GM23338 (cell line): Measurements from ENCODE around the gene CRYL1. TPM values are rescaled to one million over a fixed set of nuclear protein-coding genes. Genes with fewer than 3 reads are reported as not detected.

Experiments
- ATAC-seq: fragments of 200-7000 bp; cut with Tn5 transposase; 3 replicates; pipeline ENCODE4 v1.9.1; 2020
- DNase-seq: peaks from one replicate; pipeline ENCODE4 v3.0.0-alpha.2; 2015; ENCODE audit warnings: low spot score
- H2AFZ ChIP-seq: fragments of 200-600 bp; sonication (generic); 2 replicates; pipeline ENCODE4 v1.8.0; 2016; ENCODE audit warnings: antibody characterized with exemption, mild to moderate bottlenecking, moderate library complexity
- H3F3A ChIP-seq: fragments of 200-600 bp; sonication (generic); replicated peaks from 2 replicates; pipeline ENCODE4 v1.8.0; 2017; ENCODE audit warnings: antibody characterized with exemption, mixed run types, low read depth
- H3K27ac ChIP-seq: fragments of 200-600 bp; sonication (generic); 2 replicates; pipeline ENCODE4 v1.6.1; 2016; ENCODE audit warnings: low read depth
- H3K27me3 ChIP-seq: fragments of 200-600 bp; sonication (generic); 2 replicates; pipeline ENCODE4 v1.8.0; 2016; ENCODE audit warnings: mild to moderate bottlenecking, mixed run types, moderate library complexity; ENCODE audit not compliant: insufficient read depth
- H3K36me3 ChIP-seq: fragments of 200-600 bp; sonication (generic); 2 replicates; pipeline ENCODE4 v1.8.0; 2016; ENCODE audit warnings: mild to moderate bottlenecking; ENCODE audit not compliant: insufficient read depth
- H3K4me1 ChIP-seq: fragments of 200-600 bp; sonication (generic); 2 replicates; pipeline ENCODE4 v1.8.0; 2016; ENCODE audit warnings: mild to moderate bottlenecking, moderate library complexity; ENCODE audit not compliant: insufficient read depth
- H3K4me2 ChIP-seq: fragments of 200-600 bp; sonication (generic); 2 replicates; pipeline ENCODE4 v1.7.1; 2017; ENCODE audit warnings: mixed run types
- H3K4me3 ChIP-seq: fragments of 200-600 bp; sonication (generic); 2 replicates; pipeline ENCODE4 v1.6.1; 2016; ENCODE audit warnings: mixed run types
- H3K79me2 ChIP-seq: fragments of 200-600 bp; sonication (generic); replicated peaks from 2 replicates; pipeline ENCODE4 v1.8.0; 2017; ENCODE audit warnings: mild to moderate bottlenecking; ENCODE audit not compliant: insufficient read depth
- H3K9me2 ChIP-seq: fragments of 200-600 bp; sonication (generic); 2 replicates; pipeline ENCODE4 v1.8.0; 2017; ENCODE audit not compliant: insufficient read depth
- H4K20me1 ChIP-seq: fragments of 200-600 bp; sonication (generic); replicated peaks from 2 replicates; pipeline ENCODE4 v1.8.0; 2017; ENCODE audit warnings: mild to moderate bottlenecking; ENCODE audit not compliant: insufficient read depth
- H3K27ac Mint-ChIP-seq: 2 replicates; pipeline ENCODE4 v1.8.0; 2020; ENCODE audit warnings: inconsistent platforms, mild to moderate bottlenecking, moderate library complexity, mixed read lengths
- H3K27me3 Mint-ChIP-seq: 3 replicates; pipeline ENCODE4 v1.8.0; 2022; ENCODE audit warnings: low read depth, mild to moderate bottlenecking, moderate library complexity, mixed read lengths, inconsistent platforms; ENCODE audit not compliant: insufficient read depth, poor library complexity
- H3K36me3 Mint-ChIP-seq: 3 replicates; pipeline ENCODE4 v1.8.0; 2021; ENCODE audit warnings: low read depth, mild to moderate bottlenecking, inconsistent platforms, moderate library complexity, mixed read lengths
- H3K4me1 Mint-ChIP-seq: 3 replicates; pipeline ENCODE4 v1.8.0; 2020; ENCODE audit warnings: mild to moderate bottlenecking, inconsistent platforms, mixed read lengths
- H3K4me3 Mint-ChIP-seq: 3 replicates; pipeline ENCODE4 v1.8.0; 2021; ENCODE audit warnings: moderate library complexity, mild to moderate bottlenecking, inconsistent platforms, mixed read lengths
- H3K9me3 Mint-ChIP-seq: 3 replicates; pipeline ENCODE4 v1.8.0; 2020; ENCODE audit warnings: moderate library complexity, mild to moderate bottlenecking, inconsistent platforms, mixed read lengths
- CREB1 ChIP-seq: fragments of 250-450 bp; sonication (Bioruptor Pico); IDR thresholded peaks from 2 replicates; pipeline ENCODE4 v1.5.0; 2020; ENCODE audit warnings: low read depth, mild to moderate bottlenecking, moderate library complexity
- EZH2 ChIP-seq: fragments of 200-600 bp; sonication (generic); IDR thresholded peaks from one replicate; pipeline ENCODE4 v1.8.0; 2017; ENCODE audit warnings: antibody characterized with exemption, mild to moderate bottlenecking, low read depth; ENCODE audit not compliant: unreplicated experiment
- JUNB ChIP-seq: IDR thresholded peaks from one replicate; pipeline ENCODE4 v1.6.1; 2016; ENCODE audit warnings: antibody characterized with exemption; ENCODE audit not compliant: unreplicated experiment
- NANOG ChIP-seq: IDR thresholded peaks from 2 replicates; pipeline ENCODE4 v1.6.1; 2016; ENCODE audit warnings: antibody characterized with exemption, borderline replicate concordance
- POLR2AphosphoS5 ChIP-seq: IDR thresholded peaks from 2 replicates; pipeline ENCODE4 v1.6.1; 2016; ENCODE audit warnings: antibody characterized with exemption, low read depth
- ZNF114 ChIP-seq: fragments of 250-450 bp; sonication (Bioruptor Pico); IDR thresholded peaks from 2 replicates; pipeline ENCODE4 v1.5.0; 2020; ENCODE audit warnings: mild to moderate bottlenecking, moderate library complexity
- ZNF331 ChIP-seq: fragments of 250-450 bp; sonication (Bioruptor Pico); IDR thresholded peaks from 2 replicates; pipeline ENCODE4 v1.5.0; 2020; ENCODE audit warnings: low read depth, mild to moderate bottlenecking, moderate library complexity
- ZNF462 ChIP-seq: fragments of 250-450 bp; sonication (Bioruptor Pico); IDR thresholded peaks from 2 replicates; pipeline ENCODE4 v1.5.0; 2020; ENCODE audit warnings: mild to moderate bottlenecking, moderate library complexity
- polyA plus RNA-seq: library from polyadenylated mRNA; unstranded; fragments of >200 nt; fragmentation: Nextera tagmentation; extraction: Ambion mirVana; gene quantifications from 2 replicates; pipeline ENCODE4 v1.2.1, GENCODE V29; 2016
- total RNA-seq: library from RNA; depleted of rRNA; stranded (reverse); fragments of >200 nt; shearing (Covaris generic); gene quantifications from 2 replicates; pipeline ENCODE4 v1.2.3, GENCODE V29; 2014
- TF ChIP-seq, protein P1 (sequence below): IDR thresholded peaks from one replicate; pipeline ENCODE4 v1.6.1; 2018; ENCODE audit warnings: antibody characterized with exemption; ENCODE audit not compliant: unreplicated experiment
- TF ChIP-seq, protein P2 (sequence below): IDR thresholded peaks from 2 replicates; pipeline ENCODE4 v1.6.1; 2016; ENCODE audit warnings: antibody characterized with exemption

CRYL1 gene
- total and polyA plus RNA-seq, 2 experiments from 2014 or later: 2.2 to 2.6 TPM

DNA sequence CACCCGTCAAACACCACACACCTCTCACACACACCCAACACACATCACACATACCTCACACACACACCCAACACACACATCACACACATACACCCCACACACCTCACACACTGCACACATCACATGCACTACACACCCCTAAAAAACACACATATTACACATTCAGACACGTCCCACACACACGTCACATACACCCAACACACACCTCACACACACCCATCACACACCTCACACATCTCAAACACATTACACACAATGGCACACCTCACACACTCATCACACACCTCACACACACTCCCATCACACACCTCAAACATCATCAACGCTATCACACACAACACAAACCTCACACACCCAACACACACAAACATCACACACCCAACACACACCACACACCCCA, 133.1 kb downstream of the CRYL1 start:
- H3K27ac Mint-ChIP-seq: no peak overlapping the region
- no peaks in the 10 kb centered on the region for H3K36me3 Mint-ChIP-seq
- peaks cover 2% of the 10 kb centered on the region; the same call in 1 of the 3 replicates for H3K4me1 Mint-ChIP-seq
- peaks cover 8% of the 10 kb centered on the region for H3K27me3 Mint-ChIP-seq
- no peak overlapping the region for H3K4me3 Mint-ChIP-seq
- H3K27me3 ChIP-seq: no peaks in the 10 kb centered on the region
- no peaks in the 10 kb centered on the region for H3K36me3 ChIP-seq
- H4K20me1 ChIP-seq: no peaks in the 10 kb centered on the region
- no peak overlapping the region for H3K4me3 ChIP-seq
- TF ChIP-seq CREB1 (CRISPR knock-in tag) (no peak), ZNF114 (CRISPR knock-in tag) (no peak), JUNB (no peak), EZH2 (no peak), ZNF462 (CRISPR knock-in tag) (no peak), POLR2AphosphoS5 (no peak), NANOG (no peak), ZNF331 (no peak)
- TF ChIP-seq, protein P1, sequence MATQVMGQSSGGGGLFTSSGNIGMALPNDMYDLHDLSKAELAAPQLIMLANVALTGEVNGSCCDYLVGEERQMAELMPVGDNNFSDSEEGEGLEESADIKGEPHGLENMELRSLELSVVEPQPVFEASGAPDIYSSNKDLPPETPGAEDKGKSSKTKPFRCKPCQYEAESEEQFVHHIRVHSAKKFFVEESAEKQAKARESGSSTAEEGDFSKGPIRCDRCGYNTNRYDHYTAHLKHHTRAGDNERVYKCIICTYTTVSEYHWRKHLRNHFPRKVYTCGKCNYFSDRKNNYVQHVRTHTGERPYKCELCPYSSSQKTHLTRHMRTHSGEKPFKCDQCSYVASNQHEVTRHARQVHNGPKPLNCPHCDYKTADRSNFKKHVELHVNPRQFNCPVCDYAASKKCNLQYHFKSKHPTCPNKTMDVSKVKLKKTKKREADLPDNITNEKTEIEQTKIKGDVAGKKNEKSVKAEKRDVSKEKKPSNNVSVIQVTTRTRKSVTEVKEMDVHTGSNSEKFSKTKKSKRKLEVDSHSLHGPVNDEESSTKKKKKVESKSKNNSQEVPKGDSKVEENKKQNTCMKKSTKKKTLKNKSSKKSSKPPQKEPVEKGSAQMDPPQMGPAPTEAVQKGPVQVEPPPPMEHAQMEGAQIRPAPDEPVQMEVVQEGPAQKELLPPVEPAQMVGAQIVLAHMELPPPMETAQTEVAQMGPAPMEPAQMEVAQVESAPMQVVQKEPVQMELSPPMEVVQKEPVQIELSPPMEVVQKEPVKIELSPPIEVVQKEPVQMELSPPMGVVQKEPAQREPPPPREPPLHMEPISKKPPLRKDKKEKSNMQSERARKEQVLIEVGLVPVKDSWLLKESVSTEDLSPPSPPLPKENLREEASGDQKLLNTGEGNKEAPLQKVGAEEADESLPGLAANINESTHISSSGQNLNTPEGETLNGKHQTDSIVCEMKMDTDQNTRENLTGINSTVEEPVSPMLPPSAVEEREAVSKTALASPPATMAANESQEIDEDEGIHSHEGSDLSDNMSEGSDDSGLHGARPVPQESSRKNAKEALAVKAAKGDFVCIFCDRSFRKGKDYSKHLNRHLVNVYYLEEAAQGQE: no peak
- TF ChIP-seq, protein P2, sequence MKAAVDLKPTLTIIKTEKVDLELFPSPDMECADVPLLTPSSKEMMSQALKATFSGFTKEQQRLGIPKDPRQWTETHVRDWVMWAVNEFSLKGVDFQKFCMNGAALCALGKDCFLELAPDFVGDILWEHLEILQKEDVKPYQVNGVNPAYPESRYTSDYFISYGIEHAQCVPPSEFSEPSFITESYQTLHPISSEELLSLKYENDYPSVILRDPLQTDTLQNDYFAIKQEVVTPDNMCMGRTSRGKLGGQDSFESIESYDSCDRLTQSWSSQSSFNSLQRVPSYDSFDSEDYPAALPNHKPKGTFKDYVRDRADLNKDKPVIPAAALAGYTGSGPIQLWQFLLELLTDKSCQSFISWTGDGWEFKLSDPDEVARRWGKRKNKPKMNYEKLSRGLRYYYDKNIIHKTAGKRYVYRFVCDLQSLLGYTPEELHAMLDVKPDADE: no peak
- no peaks in the 10 kb centered on the region for H3K4me1 ChIP-seq
- H3F3A ChIP-seq: peaks cover 5% of the 10 kb centered on the region; the same call in 1 of the 2 replicates
- no peak overlapping the region for H3K27ac ChIP-seq
- ATAC-seq (no peak), DNase-seq (no peak)
- H2AFZ ChIP-seq: no peak overlapping the region
- 0 out of 2 replicates have a peak, but pooled peaks cover 11% of the 10 kb centered on the region for H3K9me2 ChIP-seq
- H3K79me2 ChIP-seq: no peaks in the 10 kb centered on the region
- H3K9me3 Mint-ChIP-seq: peaks cover 9% of the 10 kb centered on the region; the same call in 1 of the 3 replicates
- no peak overlapping the region for H3K4me2 ChIP-seq
